ENCODE data around the gene RDH5. TPM values are rescaled to one million over a fixed set of nuclear protein-coding genes. Genes with fewer than 3 reads are reported as not detected.

Gene RDH5
- total RNA-seq = 5.8 TPM

GRCh38 chr12:55720071-55720564 is at the start of gene RDH5:
Gene RDH5, plus strand, starts transcription at chr12:55720393. Its CDS starts 792 bp downstream, at chr12:55721185.
- DNase-seq (ENCODE audit: low spot score) = peak; percentile 63

- DNase-seq (ENCODE audit: low spot score) = no peak
Measured at GRCh38 chr12:55671746-55672145, 48.4 kb upstream of the RDH5 start.

- no peak for DNase-seq (ENCODE audit: low spot score)
Measured at GRCh38 chr12:55673638-55674037, 46.6 kb upstream of the RDH5 start.

GRCh38 chr12:55675666-55676065 is 44.5 kb upstream of the RDH5 start:
- DNase-seq (ENCODE audit: low spot score) = no peak

GRCh38 chr12:55676707-55677106 is 43.5 kb upstream of the RDH5 start:
- no peak for DNase-seq (ENCODE audit: low spot score)

GRCh38 chr12:55679691-55680090 is 40.5 kb upstream of the RDH5 start:
- no peak for DNase-seq (ENCODE audit: low spot score)

- DNase-seq (ENCODE audit: low spot score) = no peak
Measured at GRCh38 chr12:55681142-55682077, 38.8 kb upstream of the RDH5 start.

GRCh38 chr12:55682087-55682796 is 38.0 kb upstream of the RDH5 start:
- no peak for DNase-seq (ENCODE audit: low spot score)

GRCh38 chr12:55683676-55684075 is 36.5 kb upstream of the RDH5 start:
- no peak for DNase-seq (ENCODE audit: low spot score)

- DNase-seq (ENCODE audit: low spot score) = no peak
Measured at GRCh38 chr12:55684761-55685370, 35.3 kb upstream of the RDH5 start.

- no peak for DNase-seq (ENCODE audit: low spot score)
Measured at GRCh38 chr12:55685671-55686070, 34.5 kb upstream of the RDH5 start.

GRCh38 chr12:55686366-55687010 is 33.7 kb upstream of the RDH5 start:
- no peak for DNase-seq (ENCODE audit: low spot score)

GRCh38 chr12:55687746-55688145 is 32.4 kb upstream of the RDH5 start:
- no peak for DNase-seq (ENCODE audit: low spot score)

GRCh38 chr12:55688716-55689655 is 31.2 kb upstream of the RDH5 start:
- no peak for DNase-seq (ENCODE audit: low spot score)

GRCh38 chr12:55692631-55693322 is 27.4 kb upstream of the RDH5 start:
- DNase-seq (ENCODE audit: low spot score) = no peak

GRCh38 chr12:55693323-55694187 is 26.6 kb upstream of the RDH5 start:
- DNase-seq (ENCODE audit: low spot score) = no peak

GRCh38 chr12:55694188-55694515 is 26.0 kb upstream of the RDH5 start:
- DNase-seq (ENCODE audit: low spot score) = no peak

GRCh38 chr12:55694651-55695050 is 25.5 kb upstream of the RDH5 start:
- no peak for DNase-seq (ENCODE audit: low spot score)

GRCh38 chr12:55695349-55695748 is 24.8 kb upstream of the RDH5 start:
- no peak for DNase-seq (ENCODE audit: low spot score)
